ENCODE measurements around the gene WDR46.

DNA sequence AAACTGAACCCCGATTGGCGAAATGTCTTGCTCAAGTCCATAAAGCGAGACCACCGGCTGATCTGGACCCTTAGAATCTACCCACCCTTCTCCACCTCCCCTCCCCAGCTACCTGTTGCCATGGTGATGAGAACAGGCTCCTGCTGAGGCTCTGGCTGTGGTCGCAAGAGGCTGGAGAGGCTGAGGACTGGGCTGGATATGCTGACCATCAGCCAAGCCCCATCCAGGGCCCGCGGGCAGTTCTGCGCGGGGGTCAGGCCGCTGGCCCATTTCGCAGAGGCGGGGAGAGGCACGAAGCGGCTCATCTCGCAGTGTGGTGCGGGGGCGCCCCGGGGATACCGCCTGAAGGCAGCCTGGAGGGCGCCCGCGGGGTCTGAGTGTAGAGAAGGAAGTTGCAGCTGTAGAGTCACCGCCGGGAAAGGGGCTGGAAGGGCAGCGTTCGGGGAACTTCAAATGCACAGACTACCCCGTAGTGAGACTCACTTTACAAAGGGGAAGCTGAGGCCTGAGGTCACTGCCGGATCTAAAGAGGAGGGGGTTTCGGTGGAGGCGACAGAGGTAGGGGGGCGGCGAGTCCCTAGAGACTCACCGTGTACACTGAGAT lies 24.2 kb upstream of the WDR46 start:
- TF ChIP-seq, protein P1, sequence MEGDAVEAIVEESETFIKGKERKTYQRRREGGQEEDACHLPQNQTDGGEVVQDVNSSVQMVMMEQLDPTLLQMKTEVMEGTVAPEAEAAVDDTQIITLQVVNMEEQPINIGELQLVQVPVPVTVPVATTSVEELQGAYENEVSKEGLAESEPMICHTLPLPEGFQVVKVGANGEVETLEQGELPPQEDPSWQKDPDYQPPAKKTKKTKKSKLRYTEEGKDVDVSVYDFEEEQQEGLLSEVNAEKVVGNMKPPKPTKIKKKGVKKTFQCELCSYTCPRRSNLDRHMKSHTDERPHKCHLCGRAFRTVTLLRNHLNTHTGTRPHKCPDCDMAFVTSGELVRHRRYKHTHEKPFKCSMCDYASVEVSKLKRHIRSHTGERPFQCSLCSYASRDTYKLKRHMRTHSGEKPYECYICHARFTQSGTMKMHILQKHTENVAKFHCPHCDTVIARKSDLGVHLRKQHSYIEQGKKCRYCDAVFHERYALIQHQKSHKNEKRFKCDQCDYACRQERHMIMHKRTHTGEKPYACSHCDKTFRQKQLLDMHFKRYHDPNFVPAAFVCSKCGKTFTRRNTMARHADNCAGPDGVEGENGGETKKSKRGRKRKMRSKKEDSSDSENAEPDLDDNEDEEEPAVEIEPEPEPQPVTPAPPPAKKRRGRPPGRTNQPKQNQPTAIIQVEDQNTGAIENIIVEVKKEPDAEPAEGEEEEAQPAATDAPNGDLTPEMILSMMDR (IDR thresholded peaks at IDR 0.05; ENCODE audit: low read length) = no peak
- no peak for TF ChIP-seq EZH2phosphoT487 (IDR thresholded peaks at IDR 0.05; ENCODE audit: low read length)
- TF ChIP-seq EZH2 (optimal IDR thresholded peaks at IDR 0.05; ENCODE audit: low read depth, low read length) = no peak
